Endothelial cell of umbilical vein (primary cell): ENCODE results near the gene PTER. TPM values are rescaled to one million over a fixed set of nuclear protein-coding genes. Genes with fewer than 3 reads are reported as not detected.

ENCODE experiments used
- BruUV-seq: library from RNA; stranded (reverse); fragments of 400-500 nt; replicated peaks from 2 replicates; lab custom pipeline; 2021; lab: Mats Ljungman, UMichigan
- CTCF ChIA-PET: fragments of 300-600, 350-600 bp; sonication (Branson Sonifier 250); formaldehyde crosslinking; loops from one replicate; lab custom pipeline; 2021; ENCODE audit warnings: antibody characterized with exemption, inconsistent platforms; lab: Charles Lee
- POLR2A ChIA-PET: fragments of 300-600, 350-600 bp; sonication (Branson Sonifier 250); formaldehyde crosslinking; loops from one replicate; lab custom pipeline; 2021; ENCODE audit warnings: antibody characterized with exemption, inconsistent platforms; lab: Charles Lee
- DNase-seq: peaks from one replicate; pipeline ENCODE4 v3.0.0-alpha.2; 2011; ENCODE audit warnings: low read depth, low spot score
- FAIRE-seq: peaks from 2 replicates; lab custom pipeline; 2011; peaks lifted over from hg19 to GRCh38; lab: Jason Lieb, UNC
- H2AFZ ChIP-seq: 2 replicates; pipeline ENCODE4 v1.6.0; 2012; ENCODE audit warnings: low read depth, low read length, control low read depth, inconsistent platforms
- H3K27ac ChIP-seq: 2 replicates; pipeline ENCODE4 v1.5.1; 2011; ENCODE audit warnings: low read depth, mild to moderate bottlenecking, control low read depth, low read length, moderate library complexity; ENCODE audit not compliant: insufficient read depth
- H3K27me3 ChIP-seq, 2 experiments: 2 replicates each; pipeline versions ENCODE4 v1.6.0 to v1.6.1; 2011; ENCODE audit warnings: low read length in 2 of 2, mixed read lengths in 1 of 2; ENCODE audit not compliant: control insufficient read depth in 2 of 2, insufficient read depth in 2 of 2
- H3K36me3 ChIP-seq, 2 experiments: 2 replicates in 1 of 2; 3 replicates in 1 of 2; pipeline ENCODE4 v1.5.1; 2011; ENCODE audit warnings: low read length in 2 of 2, mild to moderate bottlenecking in 1 of 2, moderate library complexity in 1 of 2; ENCODE audit not compliant: control insufficient read depth in 2 of 2, insufficient read depth in 2 of 2; ENCODE audit errors: extremely low read depth in 1 of 2
- H3K4me1 ChIP-seq: 3 replicates; pipeline ENCODE4 v1.5.1; 2011; ENCODE audit warnings: mild to moderate bottlenecking, low read length; ENCODE audit not compliant: control insufficient read depth, insufficient read depth; ENCODE audit errors: extremely low read depth
- H3K4me2 ChIP-seq: 2 replicates; pipeline ENCODE4 v1.6.1; 2011; ENCODE audit warnings: low read length, control low read depth, mixed read lengths; ENCODE audit not compliant: insufficient read depth
- H3K4me3 ChIP-seq, 3 experiments: fragments of 200-600 bp in 1 of 3; sonication (generic), shearing (Covaris generic) in 1 of 3; replicated peaks in 1 of 3; 2 replicates each; pipeline ENCODE4 v1.5.1; 2011 to 2016; ENCODE audit warnings: control low read depth in 3 of 3, low read length in 3 of 3, mild to moderate bottlenecking in 2 of 3, inconsistent platforms in 1 of 3, low read depth in 1 of 3, moderate library complexity in 1 of 3; ENCODE audit not compliant: insufficient read depth in 1 of 3
- H3K79me2 ChIP-seq: 2 replicates; pipeline ENCODE4 v1.6.0; 2012; ENCODE audit warnings: low read length, inconsistent platforms; ENCODE audit not compliant: control insufficient read depth, insufficient read depth
- H3K9ac ChIP-seq: replicated peaks from 2 replicates; pipeline ENCODE3; 2011; ENCODE audit warnings: low read length, control low read depth; ENCODE audit not compliant: insufficient read depth; ENCODE audit errors: extremely low read depth
- H3K9me1 ChIP-seq: replicated peaks from 3 replicates; pipeline ENCODE4 v1.6.0; 2011; ENCODE audit warnings: mild to moderate bottlenecking, low read length; ENCODE audit not compliant: control insufficient read depth, insufficient read depth; ENCODE audit errors: extremely low read depth
- H3K9me3 ChIP-seq: replicated peaks from 2 replicates; pipeline ENCODE4 v1.5.1; 2012; ENCODE audit warnings: low read length, inconsistent platforms; ENCODE audit not compliant: control insufficient read depth, insufficient read depth
- H4K20me1 ChIP-seq: replicated peaks from 2 replicates; pipeline ENCODE3; 2011; ENCODE audit warnings: mild to moderate bottlenecking, low read length; ENCODE audit not compliant: control insufficient read depth, insufficient read depth; ENCODE audit errors: extremely low read depth
- EZH2 ChIP-seq: IDR thresholded peaks from 2 replicates; pipeline ENCODE4 v1.6.1; 2012; ENCODE audit warnings: borderline replicate concordance, low read depth, mild to moderate bottlenecking, moderate library complexity, low read length, inconsistent platforms; ENCODE audit not compliant: severe bottlenecking
- FOS ChIP-seq: IDR thresholded peaks from 2 replicates; pipeline ENCODE4 v1.6.1; 2011; ENCODE audit warnings: mild to moderate bottlenecking, low read length, moderate library complexity, borderline replicate concordance; ENCODE audit not compliant: insufficient read depth
- GATA2 ChIP-seq: IDR thresholded peaks from 2 replicates; pipeline ENCODE4 v1.7.0; 2011; ENCODE audit warnings: low read depth, mild to moderate bottlenecking, moderate library complexity, mixed read lengths, low read length; ENCODE audit not compliant: insufficient read length, insufficient read depth
- JUN ChIP-seq: IDR thresholded peaks from 2 replicates; pipeline ENCODE4 v1.6.1; 2011; ENCODE audit warnings: borderline replicate concordance, low read depth; ENCODE audit not compliant: insufficient read length, insufficient read depth
- MYC ChIP-seq: IDR thresholded peaks from one replicate; pipeline ENCODE4 v1.6.1; 2011; ENCODE audit warnings: mild to moderate bottlenecking, low read depth, low read length
- POLR2A ChIP-seq: IDR thresholded peaks from 2 replicates; pipeline ENCODE4 v1.6.1; 2012; ENCODE audit warnings: low read depth, mild to moderate bottlenecking, control low read depth, low read length
- POLR2AphosphoS5 ChIP-seq: IDR thresholded peaks from 2 replicates; pipeline ENCODE4 v1.6.1; 2012; ENCODE audit warnings: low read depth, mild to moderate bottlenecking, control low read depth, low read length, moderate library complexity; ENCODE audit not compliant: insufficient read depth
- dilution Hi-C: fragments of 300-500 bp; cut with MboI; formaldehyde crosslinking; loops from one replicate; pipeline ENCODE4 v1.15.0; 2019; ENCODE audit warnings: low sequenced_read_pairs; ENCODE audit not compliant: extremely low pct_ligation_motif_present
- intact Hi-C: fragments of 100-400 bp; cut with micrococcal nuclease; formaldehyde crosslinking; loops from one replicate; pipeline ENCODE4 v1.10.0; 2022
- polyA plus RNA-seq, 4 experiments: library from polyadenylated mRNA; depleted of rRNA in 3 of 4; stranded (reverse) in 3 of 4; unstranded in 1 of 4; fragments of >200 nt; gene quantifications; 2 replicates each; pipeline versions ENCODE4 v1.2.1 to v1.2.3, GENCODE V29; 2011 to 2012; ENCODE audit warnings: missing spikeins in 1 of 4
- total RNA-seq: library from RNA; stranded (reverse); gene quantifications from 2 replicates; pipeline ENCODE4 v1.2.3, GENCODE V29; 2021
- TF ChIP-seq, protein P1 (sequence below): IDR thresholded peaks from 2 replicates; pipeline ENCODE4 v1.6.1; 2011; ENCODE audit not compliant: insufficient read depth, insufficient read length
- TF ChIP-seq, protein P2 (sequence below), 2 donors: IDR thresholded peaks; 1 replicate in 1 of 2; 2 replicates in 1 of 2; pipeline ENCODE4 v1.5.1; 2011; ENCODE audit warnings: low read length in 2 of 2, mild to moderate bottlenecking in 2 of 2, moderate library complexity in 2 of 2, control low read depth in 1 of 2, inconsistent platforms in 1 of 2, low read depth in 1 of 2; ENCODE audit not compliant: insufficient read depth in 1 of 2; ENCODE audit errors: extremely low read depth in 1 of 2

PTER gene
- total and polyA plus RNA-seq, 2 donors (not counting 3 experiments of a cell fraction or from before 2014, with no cell fraction given), result 1.6 to 4.6 TPM

DNA sequence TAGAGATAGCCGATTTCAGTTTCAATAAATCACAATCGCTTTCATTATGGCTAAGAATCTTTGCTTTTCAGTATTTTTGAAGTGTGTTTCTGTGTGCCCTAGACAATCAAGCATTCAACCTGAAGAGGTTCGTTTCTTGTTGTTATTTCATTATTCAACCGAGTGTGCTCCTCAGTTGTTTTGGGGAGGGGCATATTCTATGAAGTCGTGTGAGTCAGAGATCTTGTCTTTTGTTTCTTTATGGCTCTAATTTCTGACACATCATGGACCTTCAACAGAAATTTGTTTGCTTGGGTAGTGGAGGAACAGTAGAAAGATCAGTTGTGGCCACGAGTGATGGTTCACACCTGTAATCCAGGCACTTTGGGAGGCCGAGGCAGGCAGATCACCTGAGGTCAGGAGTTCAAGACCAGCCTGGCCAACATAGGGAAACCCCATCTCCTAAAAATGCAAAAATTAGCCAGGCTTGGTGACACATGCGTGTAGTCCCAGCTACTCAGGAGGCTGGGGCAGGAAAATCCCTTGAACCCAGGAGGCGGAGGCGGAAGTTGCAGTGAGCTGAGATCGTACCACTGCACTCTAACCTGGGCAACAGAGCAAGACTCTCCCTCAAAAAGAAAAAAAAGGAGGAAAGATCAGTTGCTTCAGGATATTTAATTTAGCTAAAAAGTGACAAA is 46.6 kb downstream of the PTER start:
- no TSS peak for BruUV-seq
- H3K27ac ChIP-seq, result no peak overlapping the region
- TF ChIP-seq POLR2AphosphoS5 (no peak), MYC (no peak), GATA2 (no peak), EZH2 (no peak), FOS (no peak), JUN (no peak), POLR2A (no peak)
- TF ChIP-seq, protein P1, sequence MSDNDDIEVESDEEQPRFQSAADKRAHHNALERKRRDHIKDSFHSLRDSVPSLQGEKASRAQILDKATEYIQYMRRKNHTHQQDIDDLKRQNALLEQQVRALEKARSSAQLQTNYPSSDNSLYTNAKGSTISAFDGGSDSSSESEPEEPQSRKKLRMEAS, result no peak
- TF ChIP-seq, protein P2, sequence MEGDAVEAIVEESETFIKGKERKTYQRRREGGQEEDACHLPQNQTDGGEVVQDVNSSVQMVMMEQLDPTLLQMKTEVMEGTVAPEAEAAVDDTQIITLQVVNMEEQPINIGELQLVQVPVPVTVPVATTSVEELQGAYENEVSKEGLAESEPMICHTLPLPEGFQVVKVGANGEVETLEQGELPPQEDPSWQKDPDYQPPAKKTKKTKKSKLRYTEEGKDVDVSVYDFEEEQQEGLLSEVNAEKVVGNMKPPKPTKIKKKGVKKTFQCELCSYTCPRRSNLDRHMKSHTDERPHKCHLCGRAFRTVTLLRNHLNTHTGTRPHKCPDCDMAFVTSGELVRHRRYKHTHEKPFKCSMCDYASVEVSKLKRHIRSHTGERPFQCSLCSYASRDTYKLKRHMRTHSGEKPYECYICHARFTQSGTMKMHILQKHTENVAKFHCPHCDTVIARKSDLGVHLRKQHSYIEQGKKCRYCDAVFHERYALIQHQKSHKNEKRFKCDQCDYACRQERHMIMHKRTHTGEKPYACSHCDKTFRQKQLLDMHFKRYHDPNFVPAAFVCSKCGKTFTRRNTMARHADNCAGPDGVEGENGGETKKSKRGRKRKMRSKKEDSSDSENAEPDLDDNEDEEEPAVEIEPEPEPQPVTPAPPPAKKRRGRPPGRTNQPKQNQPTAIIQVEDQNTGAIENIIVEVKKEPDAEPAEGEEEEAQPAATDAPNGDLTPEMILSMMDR (IDR thresholded peaks at IDR 0.05; ENCODE audit: extremely low read depth in 1 of 2, insufficient read depth in 1 of 2, low read depth in 1 of 2, low read length in 2 of 2), result no peak
- no peak overlapping the region for H2AFZ ChIP-seq
- no peaks in the 10 kb centered on the region for H3K9me3 ChIP-seq
- no peak for FAIRE-seq
- intact Hi-C loops (no loop called here), dilution Hi-C loops (no loop called here)
- H4K20me1 ChIP-seq, result no peaks in the 10 kb centered on the region
- CTCF ChIA-PET, result no interaction called here
- no peaks in the 10 kb centered on the region for H3K9me1 ChIP-seq
- no peak overlapping the region for H3K4me2 ChIP-seq
- no peak overlapping the region for H3K4me3 ChIP-seq
- H3K4me1 ChIP-seq, result no peaks in the 10 kb centered on the region
- no peaks in the 10 kb centered on the region for H3K36me3 ChIP-seq
- H3K27me3 ChIP-seq, result peaks cover 0 to 1% of the 10 kb centered on the region in 2 experiments
- POLR2A ChIA-PET, result no interaction called here
- DNase-seq, result no peak
- H3K79me2 ChIP-seq, result no peaks in the 10 kb centered on the region
- H3K9ac ChIP-seq, result no peak overlapping the region
